K562 (cell line): ENCODE results near the gene RERE. TPM values are rescaled to one million over a fixed set of nuclear protein-coding genes. Genes with fewer than 3 reads are reported as not detected.

ENCODE experiments used
- MAX ChIP-seq: sonication (generic); formaldehyde crosslinking; IDR thresholded peaks from 2 replicates; pipeline ENCODE4 v1.9.0; 2022; ENCODE audit warnings: mild to moderate bottlenecking, missing genetic modification reagents
- RREB1 ChIP-seq: fragments of 250-450 bp; sonication (Bioruptor Pico); IDR thresholded peaks from 2 replicates; pipeline ENCODE4 v1.4.0; 2020
- STAT6 ChIP-seq: sonication (generic); formaldehyde crosslinking; IDR thresholded peaks from 2 replicates; pipeline ENCODE4 v1.8.1; 2023; ENCODE audit warnings: mild to moderate bottlenecking, missing genetic modification reagents
- ZBTB40 ChIP-seq, 2 experiments: fragments of 450-650 bp in 1 of 2; sonication (generic) in 1 of 2; formaldehyde crosslinking in 1 of 2; IDR thresholded peaks; 2 replicates each; pipeline versions ENCODE4 v1.7.1 to v1.9.0; 2016 to 2022; ENCODE audit warnings: inconsistent platforms in 1 of 2, mild to moderate bottlenecking in 1 of 2, missing genetic modification reagents in 1 of 2
- ZNF140 ChIP-seq: fragments of 250-450 bp; sonication (Bioruptor Pico); IDR thresholded peaks from 2 replicates; pipeline ENCODE4 v1.8.0; 2021; ENCODE audit warnings: moderate library complexity, mild to moderate bottlenecking, inconsistent platforms
- ZNF146 ChIP-seq: IDR thresholded peaks from one replicate; pipeline ENCODE4 v1.6.1; 2018; ENCODE audit warnings: missing compliant biosample characterization; ENCODE audit not compliant: unreplicated experiment
- ZNF551 ChIP-seq: fragments of 250-450 bp; sonication (Bioruptor Pico); IDR thresholded peaks from 2 replicates; pipeline ENCODE4 v1.5.0; 2021; ENCODE audit warnings: mild to moderate bottlenecking, moderate library complexity
- ZNF583 ChIP-seq: fragments of 250-450 bp; sonication (Bioruptor Pico); IDR thresholded peaks from 2 replicates; pipeline ENCODE4 v1.4.0; 2020
- polyA plus RNA-seq, 8 experiments: library from polyadenylated mRNA; depleted of rRNA in 4 of 8; stranded (reverse) in 5 of 8; unstranded in 3 of 8; fragments of >200 nt; fragmentation: Nextera tagmentation in 2 of 8; fragmentation: Illumina TruSeq in 1 of 8; extraction: Ambion mirVana in 2 of 8; extraction: Trizol in 1 of 8; gene quantifications; 2 replicates each; pipeline versions ENCODE4 v1.2.1 to v1.2.3, GENCODE V29; 2011 to 2014; ENCODE audit warnings: inconsistent platforms in 1 of 8, missing spikeins in 1 of 8
- total RNA-seq, 7 experiments: library from RNA; depleted of rRNA in 6 of 7; stranded (reverse); fragments of >200 nt in 6 of 7; fragmentation: Illumina TruSeq in 2 of 7; extraction: Trizol in 2 of 7; gene quantifications; 2 replicates each; pipeline versions ENCODE4 v1.2.1 to v1.2.3, GENCODE V29; 2011 to 2021; ENCODE audit warnings: low replicate concordance in 1 of 7

Gene RERE
- total and polyA plus RNA-seq, 9 of the 15 experiments (the other 6 are each of a cell fraction or from before 2014, with no cell fraction given), result 3.0 to 51.5 (median 13.4) TPM

GRCh38 chr1:8525558-8526275 lies 291.7 kb downstream of the RERE start (continued):
- peak; percentile 47; the same call in 1 of the 2 replicates for TF ChIP-seq ZBTB40 (IDR thresholded peaks at IDR 0.05)
- no peak for TF ChIP-seq ZBTB40 (CRISPR knock-in tag; IDR thresholded peaks at IDR 0.05)
- TF ChIP-seq MAX (CRISPR knock-in tag), result peak; percentile 78
- TF ChIP-seq ZNF551 (CRISPR knock-in tag), result no peak
- TF ChIP-seq ZNF583 (CRISPR knock-in tag), result no peak
- TF ChIP-seq ZNF146 (CRISPR knock-in tag), result no peak
- no peak for TF ChIP-seq ZNF140
- no peak for TF ChIP-seq STAT6 (CRISPR knock-in tag)
- peak; percentile 65; the same call in 1 of the 2 replicates for TF ChIP-seq RREB1 (CRISPR knock-in tag)
